Upper lobe of left lung (tissue), 6 donors: Measurements from ENCODE around the gene NARF. TPM values are rescaled to one million over a fixed set of nuclear protein-coding genes. Genes with fewer than 3 reads are reported as not detected.

Experiments used
- ATAC-seq, 2 donors: fragments of 200-7000 bp; cut with Tn5 transposase; one replicate each; pipeline ENCODE4 v1.9.1; 2022; ENCODE audit warnings: mild to moderate bottlenecking in 2 of 2, moderate library complexity in 2 of 2; ENCODE audit not compliant: low FRiP score in 2 of 2
- DNase-seq, 2 donors: peaks; one replicate each; pipeline ENCODE4 v3.0.0-alpha.2; 2019 to 2020
- H3K27ac ChIP-seq, 4 donors: fragments of 200-600 bp; sonication (generic); one replicate each; pipeline ENCODE4 v1.5.1; 2016 to 2019
- H3K27me3 ChIP-seq, 4 donors: fragments of 200-600 bp; sonication (generic); one replicate each; pipeline ENCODE4 v1.5.1; 2017 to 2019
- H3K36me3 ChIP-seq, 4 donors: fragments of 200-600 bp; sonication (generic); one replicate each; pipeline ENCODE4 v1.5.1; 2016 to 2019
- H3K4me1 ChIP-seq, 4 donors: fragments of 200-600 bp; sonication (generic); one replicate each; pipeline ENCODE4 v1.5.1; 2018 to 2019
- H3K4me3 ChIP-seq, 4 donors: fragments of 200-600 bp; sonication (generic); one replicate each; pipeline ENCODE4 v1.5.1; 2017 to 2019; ENCODE audit warnings: mild to moderate bottlenecking in 2 of 4, moderate library complexity in 1 of 4
- H3K9me3 ChIP-seq, 4 donors: fragments of 200-600 bp; sonication (generic); one replicate each; pipeline ENCODE4 v1.5.1; 2018 to 2019
- CTCF ChIP-seq, 6 experiments: fragments of 450-650 bp in 4 of 6; fragments of 200-600 bp in 2 of 6; sonication (generic) in 2 of 6; IDR thresholded peaks; one replicate each; pipeline ENCODE4 v1.5.1; 2016 to 2019; ENCODE audit warnings: antibody characterized with exemption in 6 of 6
- EP300 ChIP-seq, 4 donors: sonication (generic); formaldehyde crosslinking; IDR thresholded peaks; one replicate each; pipeline ENCODE4 v1.5.1; 2017; ENCODE audit warnings: antibody characterized with exemption in 4 of 4, control low read depth in 2 of 4
- POLR2A ChIP-seq, 4 donors: fragments of 450-650 bp; IDR thresholded peaks; one replicate each; pipeline ENCODE4 v1.5.1; 2016 to 2017; ENCODE audit warnings: antibody characterized with exemption in 4 of 4, mild to moderate bottlenecking in 2 of 4
- POLR2AphosphoS5 ChIP-seq, 2 donors: sonication (generic); formaldehyde crosslinking; IDR thresholded peaks; one replicate each; pipeline ENCODE4 v1.5.1; 2017; ENCODE audit warnings: antibody characterized with exemption in 2 of 2
- WGBS, 2 donors: methylation state at CpG; one replicate each; pipeline ENCODE4 v1.1.5; 2017 to 2018; 5-methylcytosine and 5-hydroxymethylcytosine counted together
- total RNA-seq, 6 donors: library from RNA; depleted of rRNA in 4 of 6; stranded (reverse); fragments of >200 nt in 4 of 6; gene quantifications; one replicate each; pipeline versions ENCODE4 v1.1.0 to v1.2.1, GENCODE V29; 2016 to 2021
- donor health status: DM: no; HTN: no; CAD: no; lungs with moderate emphysema.
- donor health status: DM: no; HTN: yes; CAD: no; lungs with severe emphysema.

The NARF gene
- total RNA-seq, 6 donors from 2014 or later: 28.9 to 77.8 (median 62.6) TPM

- TF ChIP-seq POLR2AphosphoS5 (IDR thresholded peaks at IDR 0.05) (no peak), CTCF (IDR thresholded peaks at IDR 0.05) (no peak), POLR2A (IDR thresholded peaks at IDR 0.05) (no peak), EP300 (IDR thresholded peaks at IDR 0.05) (no peak)
- 67 to 73% methylated on average over 8 of the region's 8 CpGs for WGBS, 2 donors
Observed at GRCh38 chr17:82489117-82489516, 30.6 kb downstream of the NARF start.

GRCh38 chr17:82489851-82490511 lies 31.4 kb downstream of the NARF start:
- ATAC-seq (no peak), DNase-seq (no peak)
- peaks cover 9 to 43% (median 35%) of the 10 kb centered on the region in 4 donors for H3K36me3 ChIP-seq
- 91 to 92% methylated on average over 21 of the region's 21 CpGs for WGBS, 2 donors
- H3K9me3 ChIP-seq: no peaks in the 10 kb centered on the region
- H3K27me3 ChIP-seq: no peaks in the 10 kb centered on the region
- H3K27ac ChIP-seq: no peak overlapping the region
- TF ChIP-seq POLR2AphosphoS5 (IDR thresholded peaks at IDR 0.05) (no peak), CTCF (IDR thresholded peaks at IDR 0.05) (no peak), POLR2A (IDR thresholded peaks at IDR 0.05) (no peak), EP300 (IDR thresholded peaks at IDR 0.05) (no peak)
- H3K4me1 ChIP-seq: peaks cover 4 to 24% (median 20%) of the 10 kb centered on the region in 4 donors
- no peak overlapping the region for H3K4me3 ChIP-seq

More at GRCh38 chr17:82489117-82489516, 30.6 kb downstream of the NARF start:
- no peak overlapping the region for H3K27ac ChIP-seq
- H3K27me3 ChIP-seq: no peaks in the 10 kb centered on the region
- ATAC-seq: peak in 1 of 2 donors; percentile 79
- H3K4me1 ChIP-seq: peaks cover 0 to 16% (median 11%) of the 10 kb centered on the region in 4 donors
- no peak for DNase-seq
- H3K36me3 ChIP-seq: peaks cover 16 to 52% (median 43%) of the 10 kb centered on the region in 4 donors
- no peak overlapping the region for H3K4me3 ChIP-seq
- no peaks in the 10 kb centered on the region for H3K9me3 ChIP-seq

- DNase-seq (no peak), ATAC-seq (no peak)
- WGBS, 2 donors: 87 to 92% methylated on average over 11 to 21 of the region's 25 CpGs
- no peaks in the 10 kb centered on the region for H3K9me3 ChIP-seq
- no peak for TF ChIP-seq CTCF (IDR thresholded peaks at IDR 0.05)
- no peak for TF ChIP-seq POLR2AphosphoS5 (IDR thresholded peaks at IDR 0.05)
- TF ChIP-seq EP300 (IDR thresholded peaks at IDR 0.05): no peak
- no peak for TF ChIP-seq POLR2A (IDR thresholded peaks at IDR 0.05)
- H3K4me1 ChIP-seq: peaks cover 4 to 28% (median 20%) of the 10 kb centered on the region in 4 donors
- peaks cover 2 to 37% (median 28%) of the 10 kb centered on the region in 4 donors for H3K36me3 ChIP-seq
- H3K27me3 ChIP-seq: no peaks in the 10 kb centered on the region
- H3K4me3 ChIP-seq: no peak overlapping the region
- H3K27ac ChIP-seq: no peak overlapping the region
Observed at GRCh38 chr17:82490512-82491195, 32.1 kb downstream of the NARF start.

GRCh38 chr17:82491196-82491530 lies 32.6 kb downstream of the NARF start:
- Histone ChIP-seq H3K4me1 (peaks cover 5 to 33% (median 21%) of the 10 kb centered on the region in 4 donors), H3K27me3 (no peaks in the 10 kb centered on the region), H3K36me3 (peaks cover 0 to 32% (median 23%) of the 10 kb centered on the region in 4 donors), H3K9me3 (no peaks in the 10 kb centered on the region), H3K4me3 (no peak overlapping the region), H3K27ac (no peak overlapping the region)
- WGBS, 2 donors: 88 to 90% methylated on average over 4 to 10 of the region's 10 CpGs
- ATAC-seq (no peak), DNase-seq (no peak)
- TF ChIP-seq POLR2AphosphoS5 (IDR thresholded peaks at IDR 0.05): no peak
- TF ChIP-seq CTCF (IDR thresholded peaks at IDR 0.05): no peak
- no peak for TF ChIP-seq EP300 (IDR thresholded peaks at IDR 0.05)
- no peak for TF ChIP-seq POLR2A (IDR thresholded peaks at IDR 0.05)
